Measurements from ENCODE around the gene ASTN2. TPM values are rescaled to one million over a fixed set of nuclear protein-coding genes. Genes with fewer than 3 reads are reported as not detected.

The ASTN2 gene
- total RNA-seq, 1 donor from 2014 or later = 13.6 TPM

- TF ChIP-seq EZH2 (IDR thresholded peaks at IDR 0.05; ENCODE audit: insufficient read depth, low read length) (no peak), CTCF (IDR thresholded peaks at IDR 0.05; ENCODE audit: insufficient read depth, low read depth, low read length) (no peak)
- Histone ChIP-seq H3K27ac (ENCODE audit: low read depth, low read length) (no peak overlapping the region), H3K4me3 (ENCODE audit: insufficient read depth, low read depth, low read length) (no peak overlapping the region), H3K79me2 (ENCODE audit: insufficient read depth, low read length) (no peaks in the 10 kb centered on the region), H3K27me3 (ENCODE audit: insufficient read depth, low read length) (no peaks in the 10 kb centered on the region), H3K9me3 (ENCODE audit: insufficient read depth, low read depth, low read length) (no peaks in the 10 kb centered on the region), H3K4me1 (ENCODE audit: insufficient read depth, low read length) (no peaks in the 10 kb centered on the region), H2AFZ (ENCODE audit: low read depth, low read length) (no peak overlapping the region), H4K20me1 (ENCODE audit: insufficient read depth, low read length) (no peaks in the 10 kb centered on the region), H3K36me3 (ENCODE audit: insufficient read depth, low read length) (no peaks in the 10 kb centered on the region), H3K4me2 (ENCODE audit: low read length) (no peak overlapping the region), H3K9ac (ENCODE audit: low read length) (no peak overlapping the region)
- FAIRE-seq (no peak), DNase-seq (ENCODE audit: low read depth) (no peak)
- Mint-ChIP-seq H3K27ac (ENCODE audit: unreplicated experiment) (no peak overlapping the region), H3K4me1 (ENCODE audit: low read depth, unreplicated experiment) (peaks cover 20% of the 10 kb centered on the region), H3K36me3 (ENCODE audit: low read depth, unreplicated experiment) (peaks cover 8% of the 10 kb centered on the region), H3K27me3 (ENCODE audit: low read depth, unreplicated experiment) (no peaks in the 10 kb centered on the region), H3K9me3 (ENCODE audit: unreplicated experiment) (peaks cover 3% of the 10 kb centered on the region), H3K4me3 (ENCODE audit: unreplicated experiment) (no peak overlapping the region)
These were observed 778.9 kb downstream of the ASTN2 start for GRCh38 chr9:116635908-116636307.

DNA sequence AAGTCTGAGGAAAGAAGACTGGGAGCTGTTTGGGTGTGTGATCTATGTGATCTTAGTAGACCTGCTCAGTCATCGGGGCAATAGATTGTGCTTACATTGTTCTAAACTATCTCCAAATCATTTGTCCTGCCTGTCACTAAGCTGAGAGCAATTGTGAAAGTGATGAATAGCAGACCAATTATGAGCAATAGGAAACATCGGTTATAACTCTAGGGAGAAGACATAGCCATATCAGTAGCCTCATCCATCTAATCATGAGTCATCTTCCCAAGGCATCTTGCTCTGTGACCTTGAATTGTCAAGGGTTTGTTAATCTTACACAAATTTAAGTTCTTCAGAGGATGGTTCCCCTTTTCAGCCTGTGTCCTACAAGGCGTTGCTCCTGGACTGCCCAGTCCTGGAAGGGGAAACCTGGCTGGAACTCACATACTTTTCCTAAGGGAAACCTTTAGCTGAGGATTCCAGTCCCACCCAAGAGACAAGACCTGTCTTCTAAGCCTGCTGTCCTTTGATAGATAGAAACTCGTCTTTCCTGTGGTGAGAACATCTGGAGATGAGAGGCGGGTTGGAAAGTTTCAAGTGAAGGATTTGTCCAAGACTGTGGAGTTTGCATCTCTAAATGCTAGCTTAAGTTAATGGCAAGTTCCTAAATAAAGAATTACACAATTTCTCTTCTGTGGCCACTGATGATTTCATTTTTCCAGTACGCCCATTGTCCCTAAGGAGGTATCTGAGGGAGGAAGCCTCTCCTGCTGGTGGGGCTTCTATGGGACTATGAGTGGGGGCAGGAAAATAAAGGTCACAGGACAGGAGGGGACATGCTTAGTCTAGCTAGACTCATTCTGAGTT, 781.6 kb downstream of the ASTN2 start:
- Mint-ChIP-seq H3K27ac (ENCODE audit: unreplicated experiment) (no peak overlapping the region), H3K4me1 (ENCODE audit: low read depth, unreplicated experiment) (peaks cover 17% of the 10 kb centered on the region), H3K27me3 (ENCODE audit: low read depth, unreplicated experiment) (no peaks in the 10 kb centered on the region), H3K4me3 (ENCODE audit: unreplicated experiment) (no peak overlapping the region), H3K36me3 (ENCODE audit: low read depth, unreplicated experiment) (peaks cover 8% of the 10 kb centered on the region), H3K9me3 (ENCODE audit: unreplicated experiment) (peaks cover 3% of the 10 kb centered on the region)
- no peak overlapping the region for H2AFZ ChIP-seq (ENCODE audit: low read depth, low read length)
- H3K27ac ChIP-seq (ENCODE audit: low read depth, low read length) = no peak overlapping the region
- H3K9me3 ChIP-seq (ENCODE audit: insufficient read depth, low read depth, low read length) = no peaks in the 10 kb centered on the region
- H4K20me1 ChIP-seq (ENCODE audit: insufficient read depth, low read length) = no peaks in the 10 kb centered on the region
- H3K9ac ChIP-seq (ENCODE audit: low read length) = no peak overlapping the region
- H3K36me3 ChIP-seq (ENCODE audit: insufficient read depth, low read length) = no peaks in the 10 kb centered on the region
- H3K4me1 ChIP-seq (ENCODE audit: insufficient read depth, low read length) = no peaks in the 10 kb centered on the region
- no peak overlapping the region for H3K4me3 ChIP-seq (ENCODE audit: insufficient read depth, low read depth, low read length)
- peak overlapping the region; percentile 35 for H3K4me2 ChIP-seq (ENCODE audit: low read length)
- no peaks in the 10 kb centered on the region for H3K79me2 ChIP-seq (ENCODE audit: insufficient read depth, low read length)
- FAIRE-seq (peak; percentile 85), DNase-seq (ENCODE audit: low read depth) (peak; percentile 81)
- no peaks in the 10 kb centered on the region for H3K27me3 ChIP-seq (ENCODE audit: insufficient read depth, low read length)
- TF ChIP-seq EZH2 (IDR thresholded peaks at IDR 0.05; ENCODE audit: insufficient read depth, low read length) = no peak
- no peak for TF ChIP-seq CTCF (IDR thresholded peaks at IDR 0.05; ENCODE audit: insufficient read depth, low read depth, low read length)

GRCh38 chr9:116629634-116630033, 785.2 kb downstream of the ASTN2 start:
- DNase-seq (ENCODE audit: low read depth) = no peak
- Histone ChIP-seq H3K9me3 (ENCODE audit: insufficient read depth, low read depth, low read length) (no peaks in the 10 kb centered on the region), H2AFZ (ENCODE audit: low read depth, low read length) (no peak overlapping the region), H3K27ac (ENCODE audit: low read depth, low read length) (no peak overlapping the region), H3K4me3 (ENCODE audit: insufficient read depth, low read depth, low read length) (no peak overlapping the region), H3K27me3 (ENCODE audit: insufficient read depth, low read length) (no peaks in the 10 kb centered on the region), H3K36me3 (ENCODE audit: insufficient read depth, low read length) (no peaks in the 10 kb centered on the region), H3K4me1 (ENCODE audit: insufficient read depth, low read length) (no peaks in the 10 kb centered on the region), H3K4me2 (ENCODE audit: low read length) (no peak overlapping the region), H3K79me2 (ENCODE audit: insufficient read depth, low read length) (no peaks in the 10 kb centered on the region), H4K20me1 (ENCODE audit: insufficient read depth, low read length) (no peaks in the 10 kb centered on the region), H3K9ac (ENCODE audit: low read length) (no peak overlapping the region)
- no peak for FAIRE-seq
- peaks cover 26% of the 10 kb centered on the region for H3K4me1 Mint-ChIP-seq (ENCODE audit: low read depth, unreplicated experiment)
- TF ChIP-seq EZH2 (IDR thresholded peaks at IDR 0.05; ENCODE audit: insufficient read depth, low read length) = no peak
- no peak for TF ChIP-seq CTCF (IDR thresholded peaks at IDR 0.05; ENCODE audit: insufficient read depth, low read depth, low read length)
- H3K27ac Mint-ChIP-seq (ENCODE audit: unreplicated experiment) = no peak overlapping the region
- peaks cover 2% of the 10 kb centered on the region for H3K36me3 Mint-ChIP-seq (ENCODE audit: low read depth, unreplicated experiment)
- H3K27me3 Mint-ChIP-seq (ENCODE audit: low read depth, unreplicated experiment) = no peaks in the 10 kb centered on the region
- H3K9me3 Mint-ChIP-seq (ENCODE audit: unreplicated experiment) = peaks cover 2% of the 10 kb centered on the region
- no peak overlapping the region for H3K4me3 Mint-ChIP-seq (ENCODE audit: unreplicated experiment)
